OCI-M2 (cell line): ENCODE data around the gene IQGAP3.
"Not testable (repeated sequence)": the region's sequence is repeated elsewhere in the genome, so short reads cannot be mapped to it uniquely, and the experiment has no call there.

ENCODE experiments used
- DNase-seq: peaks from one replicate; lab custom pipeline; 2025; ENCODE audit not compliant: unreplicated experiment; lab: John Stamatoyannopoulos, UW

The IQGAP3 gene

GRCh38 chr1:156571261-156571852, 1.0 kb downstream of the IQGAP3 start:
- DNase-seq: no peak

- DNase-seq: no peak
Observed at GRCh38 chr1:156566436-156566835, 5.9 kb downstream of the IQGAP3 start.

GRCh38 chr1:156565519-156565918, 6.8 kb downstream of the IQGAP3 start:
- no peak for DNase-seq

- no peak for DNase-seq
Observed at GRCh38 chr1:156560585-156561163, 11.7 kb downstream of the IQGAP3 start.

GRCh38 chr1:156559797-156560385, 12.5 kb downstream of the IQGAP3 start:
- no peak for DNase-seq

GRCh38 chr1:156559086-156559796, 13.1 kb downstream of the IQGAP3 start:
- no peak for DNase-seq

- no peak for DNase-seq
Observed at GRCh38 chr1:156556354-156556753, 16.0 kb downstream of the IQGAP3 start.

GRCh38 chr1:156555715-156556114, 16.6 kb downstream of the IQGAP3 start:
- no peak for DNase-seq

- DNase-seq: no peak
Observed at GRCh38 chr1:156554971-156555370, 17.4 kb downstream of the IQGAP3 start.

- DNase-seq: no peak
Observed at GRCh38 chr1:156553860-156554485, 18.4 kb downstream of the IQGAP3 start.

- not testable (repeated sequence) for DNase-seq
Observed at GRCh38 chr1:156552937-156553336, 19.4 kb downstream of the IQGAP3 start.

- DNase-seq: no peak
Observed at GRCh38 chr1:156552518-156552917, 19.8 kb downstream of the IQGAP3 start.

GRCh38 chr1:156551869-156552268, 20.5 kb downstream of the IQGAP3 start:
- no peak for DNase-seq

- no peak for DNase-seq
Observed at GRCh38 chr1:156551066-156551643, 21.2 kb downstream of the IQGAP3 start.

- no peak for DNase-seq
Observed at GRCh38 chr1:156550346-156550745, 22.0 kb downstream of the IQGAP3 start.

GRCh38 chr1:156549831-156550230, 22.5 kb downstream of the IQGAP3 start:
- DNase-seq: no peak

- DNase-seq: no peak
Observed at GRCh38 chr1:156549390-156549789, 23.0 kb downstream of the IQGAP3 start.

- no peak for DNase-seq
Observed at GRCh38 chr1:156547982-156548381, 24.4 kb downstream of the IQGAP3 start.

GRCh38 chr1:156547434-156547833, 24.9 kb downstream of the IQGAP3 start:
- DNase-seq: no peak

- no peak for DNase-seq
Observed at GRCh38 chr1:156546267-156546666, 26.1 kb downstream of the IQGAP3 start.

- DNase-seq: no peak
Observed at GRCh38 chr1:156544592-156545102, 27.7 kb downstream of the IQGAP3 start.
